ENCODE results near the gene KCNK4.
A peak's percentile ranks its signal among the peaks of the same experiment; 100 is the strongest.
"Not testable (repeated sequence)": the region's sequence is repeated elsewhere in the genome, so short reads cannot be mapped to it uniquely, and the experiment has no call there.

The KCNK4 gene

DNA sequence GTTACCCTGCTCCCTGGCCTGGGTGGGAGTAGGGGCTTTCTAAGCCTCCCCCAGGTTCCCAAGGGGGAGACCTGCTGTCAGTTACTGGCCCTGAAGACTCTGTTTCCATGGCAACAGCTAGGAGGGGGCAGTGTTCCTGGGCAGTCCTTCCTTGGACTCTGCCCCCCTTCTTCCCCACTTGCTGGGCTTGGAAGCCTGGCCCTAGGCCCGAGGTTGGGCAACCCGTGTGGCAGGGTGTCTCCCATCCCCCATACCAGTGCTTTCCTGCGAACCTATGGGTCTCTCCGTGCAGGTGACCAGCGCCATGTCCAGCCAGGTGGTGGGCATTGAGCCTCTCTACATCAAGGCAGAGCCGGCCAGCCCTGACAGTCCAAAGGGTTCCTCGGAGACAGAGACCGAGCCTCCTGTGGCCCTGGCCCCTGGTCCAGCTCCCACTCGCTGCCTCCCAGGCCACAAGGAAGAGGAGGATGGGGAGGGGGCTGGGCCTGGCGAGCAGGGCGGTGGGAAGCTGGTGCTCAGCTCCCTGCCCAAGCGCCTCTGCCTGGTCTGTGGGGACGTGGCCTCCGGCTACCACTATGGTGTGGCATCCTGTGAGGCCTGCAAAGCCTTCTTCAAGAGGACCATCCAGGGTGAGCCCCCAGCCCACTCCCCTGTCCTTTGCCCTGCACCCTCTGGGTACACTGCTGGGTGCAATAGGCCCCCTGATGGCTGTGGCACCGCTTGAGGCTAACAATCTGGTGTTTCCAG is 15.9 kb downstream of the KCNK4 start:
- DNase-seq (ENCODE audit: low read depth, low spot score) = no peak

DNA sequence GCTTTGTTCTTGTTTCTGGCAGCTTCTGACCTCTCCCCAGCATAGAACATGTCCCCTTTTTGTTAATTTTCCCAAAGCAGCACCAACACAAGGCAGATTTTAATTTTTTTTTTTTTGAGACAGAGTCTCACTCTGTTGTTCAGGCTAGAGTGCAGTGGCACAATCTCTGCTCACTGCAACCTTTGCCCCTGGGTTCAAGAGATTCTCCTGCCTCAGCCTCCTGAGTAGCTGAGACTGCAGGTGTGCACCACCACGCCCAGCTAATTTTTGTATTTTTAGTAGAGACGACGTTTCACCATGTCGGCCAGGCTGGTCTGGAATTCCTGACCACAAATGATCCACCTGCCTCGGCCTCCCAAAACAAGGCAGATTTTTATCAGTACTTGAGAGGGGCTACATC is 16.7 kb downstream of the KCNK4 start:
- DNase-seq (ENCODE audit: low read depth, low spot score) = not testable (repeated sequence)

DNA sequence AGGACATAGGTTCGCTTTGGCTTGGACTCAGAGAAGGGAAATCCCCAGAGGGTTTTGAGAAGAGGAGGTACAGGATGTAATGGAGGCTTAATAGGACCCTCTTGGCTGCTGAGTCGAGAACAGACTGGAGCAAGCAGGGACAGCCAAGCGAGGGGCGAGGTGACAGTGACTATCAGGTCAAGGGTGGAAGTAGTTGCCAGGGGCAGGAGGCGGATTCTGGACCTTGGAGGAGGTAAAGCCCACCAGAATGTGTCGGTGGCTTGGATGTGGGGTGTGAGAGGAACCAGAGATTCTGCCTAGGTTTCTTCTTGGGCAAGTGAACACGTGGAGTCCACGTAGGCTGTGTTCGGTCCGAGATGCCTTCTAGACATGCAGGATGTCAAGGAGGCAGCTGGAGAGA is 21.8 kb downstream of the KCNK4 start:
- no peak for DNase-seq (ENCODE audit: low read depth, low spot score)

DNA sequence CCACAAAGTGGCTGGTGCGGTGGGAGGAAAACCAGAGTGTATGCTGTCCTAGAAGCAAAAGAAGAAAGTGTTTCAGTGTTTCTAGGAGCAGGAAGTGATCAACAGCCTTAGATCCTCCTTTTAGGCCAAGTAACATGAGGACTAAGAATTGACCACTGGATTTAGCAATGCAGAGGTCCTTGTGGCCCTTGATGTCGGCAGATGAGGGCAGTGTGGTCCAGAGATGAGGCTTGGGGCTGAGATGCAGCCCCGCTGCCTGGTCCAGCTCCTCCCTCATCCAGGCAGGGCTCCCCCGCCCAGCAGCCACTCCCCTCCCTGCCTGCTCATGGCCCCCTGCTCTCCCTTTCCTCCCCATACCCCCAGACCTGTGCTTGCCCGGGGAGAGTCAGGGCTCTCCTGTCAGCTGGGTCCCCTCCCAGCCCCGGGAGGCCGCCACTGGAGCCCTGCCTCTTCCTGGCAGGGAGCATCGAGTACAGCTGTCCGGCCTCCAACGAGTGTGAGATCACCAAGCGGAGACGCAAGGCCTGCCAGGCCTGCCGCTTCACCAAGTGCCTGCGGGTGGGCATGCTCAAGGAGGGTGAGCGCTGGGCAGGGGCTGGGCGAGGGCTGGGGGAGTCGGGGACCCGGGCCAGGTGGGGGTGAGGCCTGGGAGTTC is 22.5 kb downstream of the KCNK4 start:
- DNase-seq (ENCODE audit: low read depth, low spot score) = no peak

DNA sequence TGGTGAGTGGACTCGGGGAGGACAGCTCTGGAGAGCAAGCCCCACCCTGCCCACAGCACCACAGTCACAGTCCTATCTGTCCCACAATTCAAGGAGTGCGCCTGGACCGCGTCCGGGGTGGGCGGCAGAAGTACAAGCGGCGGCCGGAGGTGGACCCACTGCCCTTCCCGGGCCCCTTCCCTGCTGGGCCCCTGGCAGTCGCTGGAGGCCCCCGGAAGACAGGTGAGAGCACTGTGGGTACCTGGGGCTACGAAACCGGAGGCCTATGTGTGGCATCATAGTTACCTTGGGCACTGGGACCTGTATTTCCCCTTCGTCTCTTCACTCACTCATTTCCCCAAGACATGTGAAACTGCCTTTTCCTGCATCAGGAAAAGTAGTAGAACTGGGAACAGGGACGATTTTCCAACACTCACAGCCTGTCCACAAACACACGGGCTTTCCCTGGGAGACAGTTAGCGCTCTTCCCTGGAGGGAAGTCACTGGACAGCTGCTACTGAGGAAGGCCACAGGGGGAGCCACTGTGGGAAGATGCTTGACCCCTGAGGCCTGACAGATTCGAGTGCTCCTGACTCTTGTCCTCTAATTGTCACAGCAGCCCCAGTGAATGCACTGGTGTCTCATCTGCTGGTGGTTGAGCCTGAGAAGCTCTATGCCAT is 23.2 kb downstream of the KCNK4 start:
- no peak for DNase-seq (ENCODE audit: low read depth, low spot score)

DNA sequence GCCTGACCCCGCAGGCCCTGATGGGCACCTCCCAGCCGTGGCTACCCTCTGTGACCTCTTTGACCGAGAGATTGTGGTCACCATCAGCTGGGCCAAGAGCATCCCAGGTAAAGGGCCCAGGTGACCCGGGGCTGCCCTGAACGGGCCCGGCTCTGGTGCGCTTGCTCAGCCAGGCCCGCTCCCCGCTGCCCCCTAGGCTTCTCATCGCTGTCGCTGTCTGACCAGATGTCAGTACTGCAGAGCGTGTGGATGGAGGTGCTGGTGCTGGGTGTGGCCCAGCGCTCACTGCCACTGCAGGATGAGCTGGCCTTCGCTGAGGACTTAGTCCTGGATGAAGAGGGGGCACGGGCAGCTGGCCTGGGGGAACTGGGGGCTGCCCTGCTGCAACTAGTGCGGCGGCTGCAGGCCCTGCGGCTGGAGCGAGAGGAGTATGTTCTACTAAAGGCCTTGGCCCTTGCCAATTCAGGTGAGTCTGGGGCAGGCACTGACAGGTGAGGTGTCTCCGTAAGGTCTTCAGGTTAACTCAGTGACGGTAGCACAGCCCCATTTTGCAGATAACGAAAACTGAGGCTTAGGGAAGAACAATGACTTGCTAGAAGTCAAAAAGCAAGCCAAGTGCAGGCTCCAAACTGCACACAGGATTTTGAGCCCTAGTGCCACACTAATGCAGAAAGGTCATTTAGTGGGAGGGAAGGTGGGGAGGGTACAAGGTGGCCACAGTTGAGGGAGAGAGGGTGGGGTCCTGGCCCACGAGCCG is 23.9 kb downstream of the KCNK4 start:
- no peak for DNase-seq (ENCODE audit: low read depth, low spot score)

DNA sequence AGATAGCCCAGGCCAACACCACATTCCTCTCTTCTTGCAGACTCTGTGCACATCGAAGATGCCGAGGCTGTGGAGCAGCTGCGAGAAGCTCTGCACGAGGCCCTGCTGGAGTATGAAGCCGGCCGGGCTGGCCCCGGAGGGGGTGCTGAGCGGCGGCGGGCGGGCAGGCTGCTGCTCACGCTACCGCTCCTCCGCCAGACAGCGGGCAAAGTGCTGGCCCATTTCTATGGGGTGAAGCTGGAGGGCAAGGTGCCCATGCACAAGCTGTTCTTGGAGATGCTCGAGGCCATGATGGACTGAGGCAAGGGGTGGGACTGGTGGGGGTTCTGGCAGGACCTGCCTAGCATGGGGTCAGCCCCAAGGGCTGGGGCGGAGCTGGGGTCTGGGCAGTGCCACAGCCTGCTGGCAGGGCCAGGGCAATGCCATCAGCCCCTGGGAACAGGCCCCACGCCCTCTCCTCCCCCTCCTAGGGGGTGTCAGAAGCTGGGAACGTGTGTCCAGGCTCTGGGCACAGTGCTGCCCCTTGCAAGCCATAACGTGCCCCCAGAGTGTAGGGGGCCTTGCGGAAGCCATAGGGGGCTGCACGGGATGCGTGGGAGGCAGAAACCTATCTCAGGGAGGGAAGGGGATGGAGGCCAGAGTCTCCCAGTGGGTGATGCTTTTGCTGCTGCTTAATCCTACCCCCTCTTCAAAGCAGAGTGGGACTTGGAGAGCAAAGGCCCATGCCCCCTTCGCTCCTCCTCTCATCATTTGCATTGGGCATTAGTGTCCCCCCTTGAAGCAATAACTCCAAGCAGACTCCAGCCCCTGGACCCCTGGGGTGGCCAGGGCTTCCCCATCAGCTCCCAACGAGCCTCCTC is 24.8 kb downstream of the KCNK4 start:
- DNase-seq (ENCODE audit: low read depth, low spot score) = not testable (repeated sequence)

DNA sequence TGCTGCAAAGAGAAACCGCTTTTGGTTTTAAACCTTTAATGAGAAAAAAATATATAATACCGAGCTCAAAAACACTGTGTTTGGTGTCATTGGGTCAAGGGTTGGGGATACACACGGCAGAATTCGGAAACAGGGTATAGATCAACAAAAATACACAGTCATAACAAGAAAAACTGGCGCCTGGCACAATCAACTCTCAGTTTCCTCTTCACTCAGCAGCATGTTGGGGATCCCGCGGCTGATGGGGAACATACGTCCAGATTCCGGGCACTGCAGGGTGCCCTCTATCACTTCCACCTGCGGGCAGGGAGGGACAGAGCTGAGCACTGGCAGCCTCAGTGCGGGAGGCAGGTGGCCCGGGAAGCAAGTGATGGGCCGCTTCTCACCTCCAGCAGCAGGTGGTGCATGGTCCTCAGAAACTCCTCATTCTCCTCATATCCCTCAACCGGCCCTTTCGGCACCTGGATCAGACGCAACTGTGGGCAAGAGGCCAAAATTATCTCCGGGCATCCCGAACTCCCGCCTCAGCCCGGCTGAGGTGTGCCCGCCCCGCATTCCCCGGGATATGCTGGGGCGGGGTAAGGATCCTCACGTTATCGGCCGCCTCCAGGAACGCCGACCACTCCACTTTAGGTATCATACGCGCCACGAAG is 25.7 kb downstream of the KCNK4 start:
- no peak for DNase-seq (ENCODE audit: low read depth, low spot score)

DNA sequence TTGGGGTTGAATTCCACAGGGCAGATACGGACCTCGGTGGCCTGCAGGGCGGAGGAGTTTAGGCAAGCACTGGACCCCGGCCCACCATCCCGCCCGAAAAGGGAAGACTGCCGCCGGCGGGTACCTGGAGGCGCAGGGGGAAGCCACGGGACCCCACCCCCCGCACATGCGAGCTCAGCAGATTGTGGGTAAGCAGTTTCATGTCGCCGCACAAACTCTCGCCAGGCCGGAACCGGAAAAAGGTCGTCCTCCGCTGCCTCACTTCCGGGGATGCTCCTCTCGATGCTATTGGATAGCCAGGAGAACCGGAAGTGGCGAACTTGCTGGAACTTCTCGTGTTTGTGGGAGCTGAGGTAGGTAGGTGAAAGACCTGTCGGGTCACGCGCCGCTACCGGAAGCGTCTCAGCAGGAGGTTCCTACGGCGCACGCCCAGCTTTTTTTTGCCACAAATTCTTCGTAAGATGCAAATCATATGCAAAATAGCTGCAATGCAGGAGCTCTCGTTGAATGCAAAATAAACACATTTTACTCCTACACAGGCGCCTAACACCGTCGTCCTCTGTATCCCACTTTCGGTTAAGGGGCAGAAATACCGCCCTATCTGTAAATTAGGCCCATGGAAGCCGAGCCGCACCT is 26.3 kb downstream of the KCNK4 start, which contains the start of gene TRMT112:
TSS of gene TRMT112 (minus strand) at position 235 of the 636 bp plus-strand sequence. CDS start at position 202, 33 bp downstream.
- DNase-seq (ENCODE audit: low read depth, low spot score) = peak; percentile 95

DNA sequence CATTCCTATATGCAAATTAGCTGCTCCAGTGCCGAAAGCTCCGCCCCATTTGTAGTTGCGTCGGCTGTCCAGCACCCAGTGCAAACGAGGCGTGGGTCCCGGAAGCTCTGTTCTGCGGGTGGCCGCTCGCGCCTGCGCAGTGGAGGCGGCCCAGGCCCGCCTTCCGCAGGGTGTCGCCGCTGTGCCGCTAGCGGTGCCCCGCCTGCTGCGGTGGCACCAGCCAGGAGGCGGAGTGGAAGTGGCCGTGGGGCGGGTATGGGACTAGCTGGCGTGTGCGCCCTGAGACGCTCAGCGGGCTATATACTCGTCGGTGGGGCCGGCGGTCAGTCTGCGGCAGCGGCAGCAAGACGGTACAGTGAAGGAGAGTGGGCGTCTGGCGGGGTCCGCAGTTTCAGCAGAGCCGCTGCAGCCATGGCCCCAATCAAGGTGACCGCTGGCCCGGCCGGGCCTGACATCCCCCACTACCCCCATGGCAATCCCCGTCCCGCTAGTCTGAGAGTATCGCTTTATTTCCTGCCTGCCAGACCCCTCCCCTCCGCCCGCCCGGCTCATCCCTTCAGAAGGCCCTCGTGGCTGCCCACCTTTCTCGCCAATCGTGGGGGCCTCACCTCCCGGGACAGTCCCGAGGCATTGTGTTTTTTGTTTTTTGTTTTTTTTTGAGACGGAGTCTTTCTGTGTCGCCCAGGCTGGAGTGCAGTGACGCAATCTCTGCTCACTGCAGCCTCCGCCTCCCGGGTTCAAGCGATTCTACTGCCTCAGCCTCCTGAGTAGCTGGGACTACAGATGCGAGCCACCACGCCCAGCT is 27.1 kb downstream of the KCNK4 start, which contains the start of gene PRDX5:
TSS of gene PRDX5 (plus strand) at position 161 of the 805 bp plus-strand sequence. CDS start at position 256, 95 bp downstream.
- peak; percentile 84 for DNase-seq (ENCODE audit: low read depth, low spot score)

DNA sequence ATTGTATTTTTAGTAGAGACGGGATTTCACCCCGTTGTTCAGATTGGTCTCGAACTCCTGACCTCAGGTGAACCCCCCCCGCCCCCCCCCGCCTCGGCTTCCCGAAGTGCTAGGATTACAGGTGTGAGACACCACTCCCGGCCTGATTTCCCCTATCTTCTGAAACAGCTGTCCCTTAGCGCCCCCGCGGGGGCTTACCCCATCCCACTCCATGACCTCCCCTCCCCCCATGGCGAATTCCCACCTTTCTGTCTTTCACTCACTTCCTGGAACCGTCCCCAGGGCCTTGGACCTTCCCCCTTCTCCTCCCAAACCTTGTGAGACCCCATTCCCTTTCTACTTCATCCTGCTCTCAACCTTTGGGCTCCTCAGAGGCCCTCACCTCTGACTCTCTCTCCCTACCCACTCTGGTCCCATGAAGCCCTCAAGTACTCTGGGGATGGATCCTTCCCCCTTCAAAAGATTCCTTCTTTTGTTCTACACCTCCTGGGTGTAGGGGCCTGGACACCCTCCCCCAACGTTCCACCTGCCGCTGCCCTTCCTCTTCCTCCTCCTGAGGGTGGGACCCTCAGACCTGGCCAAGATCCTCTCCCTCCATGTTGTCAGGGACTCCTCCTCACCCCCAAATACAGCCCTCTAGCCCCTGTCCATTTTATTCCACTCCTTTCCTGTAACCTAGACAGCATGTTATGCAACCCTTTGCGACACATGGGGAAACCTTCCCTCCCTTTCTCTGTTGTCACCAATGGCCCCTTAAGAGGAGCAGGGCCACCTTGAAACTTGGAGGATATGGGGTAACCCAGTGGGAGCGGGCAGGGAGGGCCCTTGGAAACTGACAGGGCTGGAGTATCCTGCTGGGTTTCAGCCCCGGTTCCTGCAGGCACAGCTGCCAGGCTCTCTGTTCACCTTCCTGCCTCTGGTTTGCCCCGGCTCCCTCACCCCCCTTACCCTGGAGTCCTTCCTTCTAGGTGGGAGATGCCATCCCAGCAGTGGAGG is 28.0 kb downstream of the KCNK4 start:
- DNase-seq (ENCODE audit: low read depth, low spot score) = no peak

DNA sequence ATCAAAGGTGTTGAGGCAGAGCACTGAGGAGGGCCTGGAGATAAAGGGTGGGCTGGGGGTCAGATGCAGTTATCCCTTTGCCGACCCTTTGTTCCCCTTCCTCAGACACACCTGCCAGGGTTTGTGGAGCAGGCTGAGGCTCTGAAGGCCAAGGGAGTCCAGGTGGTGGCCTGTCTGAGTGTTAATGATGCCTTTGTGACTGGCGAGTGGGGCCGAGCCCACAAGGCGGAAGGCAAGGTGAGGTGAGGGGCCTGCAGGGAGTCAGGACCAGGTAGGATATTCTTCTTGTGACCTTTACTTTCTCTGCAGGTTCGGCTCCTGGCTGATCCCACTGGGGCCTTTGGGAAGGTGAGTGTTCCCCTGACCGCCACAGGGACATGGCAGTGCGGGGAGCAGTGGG is 29.5 kb downstream of the KCNK4 start:
- no peak for DNase-seq (ENCODE audit: low read depth, low spot score)

DNA sequence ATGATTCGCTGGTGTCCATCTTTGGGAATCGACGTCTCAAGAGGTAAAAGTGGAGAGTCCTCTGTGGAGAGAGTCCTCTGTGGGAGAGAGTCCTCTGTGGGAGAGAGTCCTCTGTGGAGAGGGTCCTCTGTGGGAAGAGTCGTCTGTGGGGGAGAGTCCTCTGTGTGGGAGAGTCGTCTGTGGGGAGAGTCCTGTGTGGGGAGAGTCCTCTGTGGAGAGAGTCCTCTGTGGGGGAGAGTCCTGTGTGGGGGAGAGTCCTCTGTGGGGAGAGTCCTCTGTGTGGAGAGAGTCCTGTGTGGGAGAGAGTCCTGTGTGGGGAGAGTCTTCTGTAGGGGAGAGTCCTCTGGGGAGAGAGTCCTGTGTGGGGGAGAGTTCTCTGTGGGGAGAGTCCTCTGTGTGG is 29.9 kb downstream of the KCNK4 start:
- no peak for DNase-seq (ENCODE audit: low read depth, low spot score)

DNA sequence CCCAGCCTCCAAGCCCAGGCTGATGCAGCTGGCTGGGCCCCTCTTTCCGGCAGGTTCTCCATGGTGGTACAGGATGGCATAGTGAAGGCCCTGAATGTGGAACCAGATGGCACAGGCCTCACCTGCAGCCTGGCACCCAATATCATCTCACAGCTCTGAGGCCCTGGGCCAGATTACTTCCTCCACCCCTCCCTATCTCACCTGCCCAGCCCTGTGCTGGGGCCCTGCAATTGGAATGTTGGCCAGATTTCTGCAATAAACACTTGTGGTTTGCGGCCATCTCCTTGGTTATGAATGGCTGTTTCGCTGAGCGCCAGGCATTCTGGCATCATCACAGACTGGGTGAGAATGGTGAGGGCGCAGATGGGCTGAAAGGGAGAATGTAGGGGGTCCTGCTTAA is 30.4 kb downstream of the KCNK4 start:
- DNase-seq (ENCODE audit: low read depth, low spot score) = no peak

DNA sequence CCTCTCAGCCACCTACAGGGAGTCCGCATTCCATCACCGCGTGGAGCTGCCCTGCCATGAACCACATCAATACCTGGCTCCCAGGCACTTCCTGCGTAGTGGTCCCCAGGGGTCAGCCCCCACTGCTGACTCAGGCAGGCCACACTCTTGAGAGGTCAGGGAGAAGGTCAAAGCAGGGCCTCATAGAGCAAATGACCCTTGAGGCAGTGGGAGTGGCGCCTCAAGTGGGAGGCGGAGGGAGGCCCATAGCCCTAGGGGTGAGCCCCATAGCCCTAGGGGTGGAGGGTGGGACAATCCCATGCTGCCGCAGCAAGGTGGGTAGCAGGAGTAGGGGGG is 31.8 kb downstream of the KCNK4 start:
- no peak for DNase-seq (ENCODE audit: low read depth, low spot score)

DNA sequence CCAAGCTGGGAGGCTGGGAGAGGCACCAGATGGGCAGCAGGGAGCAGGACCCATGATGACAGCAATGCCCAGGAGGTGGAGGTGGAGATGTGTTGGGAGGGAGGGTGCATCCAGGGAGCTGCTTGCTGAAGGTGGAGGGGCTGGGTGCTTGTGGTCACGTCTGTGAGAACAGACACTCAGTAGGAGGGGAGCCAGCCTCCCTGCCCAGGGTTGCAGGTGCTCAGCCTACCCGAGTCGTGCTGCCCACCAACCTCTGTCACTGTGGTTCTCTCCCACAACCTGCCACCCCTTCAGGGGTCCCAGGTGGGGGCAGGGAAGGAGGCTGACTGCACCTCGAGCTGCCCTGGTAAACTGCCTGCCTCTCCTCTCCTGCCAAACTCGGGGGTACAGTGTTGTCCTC is 32.3 kb downstream of the KCNK4 start:
- no peak for DNase-seq (ENCODE audit: low read depth, low spot score)

DNA sequence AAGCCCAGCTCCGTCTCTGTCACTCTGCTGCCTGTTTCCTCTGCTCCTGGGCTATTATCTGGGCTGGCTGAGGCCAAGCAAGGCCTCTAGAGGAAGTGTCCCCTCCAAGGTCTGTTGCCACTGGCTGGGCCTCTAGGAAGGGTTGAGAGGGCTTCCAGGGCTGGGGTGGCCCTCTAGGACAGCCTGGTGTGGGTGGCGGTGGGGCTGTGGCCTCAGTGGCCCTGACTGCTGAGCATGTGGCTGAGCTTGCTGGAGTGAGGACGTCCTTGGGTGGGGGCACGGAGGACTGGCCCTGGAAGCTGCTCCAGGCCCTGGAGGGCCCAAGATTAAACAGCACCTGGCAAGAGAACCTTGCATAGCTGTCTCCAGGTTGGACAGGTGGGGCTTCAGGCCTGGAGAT is 32.9 kb downstream of the KCNK4 start:
- DNase-seq (ENCODE audit: low read depth, low spot score) = not testable (repeated sequence)

Measured in activated CD4-positive, CD25-positive, alpha-beta regulatory T cell treated with anti-CD3 and anti-CD28 coated beads, Interleukin-2, amount 50 U/mL, for 16 hours (primary cell).